Transverse colon (tissue), 4 donors: Measurements from ENCODE around the gene IRX5.

Experiments
- CTCF ChIP-seq, 5 experiments: fragments of 200-600 bp in 3 of 5; fragments of 450-650 bp in 2 of 5; sonication (generic) in 3 of 5; IDR thresholded peaks; 1 replicate in 2 of 5; 2 replicates in 3 of 5; pipeline ENCODE4 v1.5.1; 2016 to 2017; ENCODE audit warnings: antibody characterized with exemption in 5 of 5, inconsistent platforms in 3 of 5, mild to moderate bottlenecking in 2 of 5, moderate library complexity in 1 of 5
- POLR2A ChIP-seq: fragments of 450-650 bp; IDR thresholded peaks from one replicate; pipeline ENCODE4 v1.6.1; 2016; ENCODE audit warnings: antibody characterized with exemption, mild to moderate bottlenecking, moderate library complexity
- POLR2AphosphoS5 ChIP-seq, 3 donors: sonication (generic); formaldehyde crosslinking; IDR thresholded peaks; one replicate each; pipeline ENCODE4 v1.6.1; 2016; ENCODE audit warnings: antibody characterized with exemption in 3 of 3

- TF ChIP-seq CTCF (IDR thresholded peaks at IDR 0.05) (no peak), POLR2A (no peak), POLR2AphosphoS5 (IDR thresholded peaks at IDR 0.05) (no peak)
These were observed 39.4 kb downstream of the IRX5 start for GRCh38 chr16:54970016-54970415.
